ENCODE results near the gene TMC7. TPM values are rescaled to one million over a fixed set of nuclear protein-coding genes. Genes with fewer than 3 reads are reported as not detected.

Gene TMC7
- total and polyA plus RNA-seq, 12 donors: 0.10 to 1.4 (median 0.35) TPM; not detected in 1

DNA sequence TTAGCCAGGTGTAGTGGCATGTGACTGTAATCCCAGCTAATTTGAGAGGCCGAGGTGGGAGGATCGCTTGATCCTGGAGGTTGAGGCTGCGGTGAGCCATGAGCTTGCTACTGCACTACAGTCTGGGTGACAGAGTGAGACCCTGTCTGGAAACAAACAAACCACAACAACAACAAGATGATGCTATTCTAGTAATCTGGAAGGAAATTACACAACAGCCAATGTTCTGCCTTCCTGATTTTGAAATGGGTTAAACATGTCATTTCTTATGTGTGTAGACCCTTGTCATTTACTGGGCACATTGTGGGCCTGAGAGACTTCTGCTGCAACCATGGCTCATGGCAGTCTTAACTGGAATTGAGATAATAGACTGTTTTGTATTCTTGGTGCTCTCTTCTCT is 89.6 kb downstream of the TMC7 start:
- Histone ChIP-seq H3K27ac (no peak overlapping the region), H3K4me3 (no peak overlapping the region), H3K4me1 (replicated peaks in 1 of 2) (peaks cover 8 to 13% of the 10 kb centered on the region in 2 donors), H3K27me3 (no peaks in the 10 kb centered on the region), H3K9me3 (replicated peaks in 1 of 3) (no peaks in the 10 kb centered on the region), H3K36me3 (replicated peaks in 1 of 2) (peaks cover 0 to 46% of the 10 kb centered on the region in 2 donors)
- intact Hi-C loops (cut with DNase I): loop anchor here in 1 of 2 donors (10.0 kb wide), 1 partner anchor 89 kb away; the partner anchor contains the start of gene TMC7
- peak in 1 of 7 donors; percentile 30 for DNase-seq
- no peak for TF ChIP-seq POLR2A (IDR thresholded peaks at IDR 0.05)
- TF ChIP-seq, protein P1, sequence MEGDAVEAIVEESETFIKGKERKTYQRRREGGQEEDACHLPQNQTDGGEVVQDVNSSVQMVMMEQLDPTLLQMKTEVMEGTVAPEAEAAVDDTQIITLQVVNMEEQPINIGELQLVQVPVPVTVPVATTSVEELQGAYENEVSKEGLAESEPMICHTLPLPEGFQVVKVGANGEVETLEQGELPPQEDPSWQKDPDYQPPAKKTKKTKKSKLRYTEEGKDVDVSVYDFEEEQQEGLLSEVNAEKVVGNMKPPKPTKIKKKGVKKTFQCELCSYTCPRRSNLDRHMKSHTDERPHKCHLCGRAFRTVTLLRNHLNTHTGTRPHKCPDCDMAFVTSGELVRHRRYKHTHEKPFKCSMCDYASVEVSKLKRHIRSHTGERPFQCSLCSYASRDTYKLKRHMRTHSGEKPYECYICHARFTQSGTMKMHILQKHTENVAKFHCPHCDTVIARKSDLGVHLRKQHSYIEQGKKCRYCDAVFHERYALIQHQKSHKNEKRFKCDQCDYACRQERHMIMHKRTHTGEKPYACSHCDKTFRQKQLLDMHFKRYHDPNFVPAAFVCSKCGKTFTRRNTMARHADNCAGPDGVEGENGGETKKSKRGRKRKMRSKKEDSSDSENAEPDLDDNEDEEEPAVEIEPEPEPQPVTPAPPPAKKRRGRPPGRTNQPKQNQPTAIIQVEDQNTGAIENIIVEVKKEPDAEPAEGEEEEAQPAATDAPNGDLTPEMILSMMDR (IDR thresholded peaks at IDR 0.05): no peak
- WGBS, 4 donors: 86 to 97% (median 90%) methylated on average over 3 of the region's 3 CpGs

DNA sequence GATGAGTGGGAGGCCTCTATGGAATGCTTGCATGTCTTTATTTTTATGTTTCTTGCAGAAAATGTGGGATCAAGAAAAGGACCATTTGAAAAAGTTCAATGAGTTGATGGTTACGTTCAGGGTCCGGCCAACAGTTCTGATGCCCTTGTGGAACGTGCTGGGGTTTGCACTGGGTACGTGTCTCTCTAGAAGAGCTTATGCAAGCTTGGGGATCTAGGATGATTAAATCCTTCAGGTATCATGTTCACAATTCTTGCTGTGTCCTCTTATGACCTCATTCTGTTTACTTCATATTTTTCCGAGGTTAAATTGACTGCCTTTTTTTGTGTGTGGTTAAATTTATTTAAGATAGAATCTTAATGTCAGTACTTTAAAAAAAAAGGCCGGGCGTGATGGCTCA is 90.1 kb downstream of the TMC7 start:
- Histone ChIP-seq H3K27me3 (no peaks in the 10 kb centered on the region), H3K9me3 (replicated peaks in 1 of 3) (no peaks in the 10 kb centered on the region), H3K36me3 (replicated peaks in 1 of 2) (peaks cover 0 to 52% of the 10 kb centered on the region in 2 donors), H3K4me1 (replicated peaks in 1 of 2) (peaks cover 3 to 8% of the 10 kb centered on the region in 2 donors), H3K27ac (no peak overlapping the region), H3K4me3 (no peak overlapping the region)
- intact Hi-C loops (cut with DNase I): loop anchor here in 1 of 2 donors (10.0 kb wide), 1 partner anchor 89 kb away; the partner anchor contains the start of gene TMC7
- TF ChIP-seq, protein P1 (IDR thresholded peaks at IDR 0.05): no peak
- TF ChIP-seq POLR2A (IDR thresholded peaks at IDR 0.05): no peak
- peak in 1 of 7 donors; percentile 35 for DNase-seq
- 75 to 84% (median 80%) methylated on average over 7 of the region's 7 CpGs for WGBS, 4 donors

DNA sequence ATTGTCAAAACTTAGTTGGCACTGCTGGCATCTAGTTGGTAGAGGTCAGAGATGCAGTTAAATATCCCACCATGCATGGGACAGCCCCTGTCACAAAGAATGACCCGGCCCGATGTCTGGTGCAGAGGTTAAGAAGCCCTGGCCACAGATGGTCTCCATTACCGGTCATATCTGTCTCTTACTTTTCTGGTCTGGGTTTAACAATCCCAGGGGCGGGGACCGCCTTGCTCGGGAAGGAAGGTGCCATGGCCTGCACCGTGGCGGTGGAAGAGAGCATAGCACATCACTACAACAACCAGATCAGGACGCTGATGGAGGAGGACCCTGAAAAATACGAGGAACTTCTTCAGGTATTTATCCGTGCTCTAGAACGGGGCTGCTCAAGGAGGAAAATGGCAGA is 91.8 kb downstream of the TMC7 start:
- WGBS, 4 donors: 93 to 96% (median 95%) methylated on average over 12 of the region's 12 CpGs
- TF ChIP-seq POLR2A (IDR thresholded peaks at IDR 0.05): no peak
- H3K36me3 ChIP-seq (replicated peaks in 1 of 2): peaks cover 0 to 55% of the 10 kb centered on the region in 2 donors

DNA sequence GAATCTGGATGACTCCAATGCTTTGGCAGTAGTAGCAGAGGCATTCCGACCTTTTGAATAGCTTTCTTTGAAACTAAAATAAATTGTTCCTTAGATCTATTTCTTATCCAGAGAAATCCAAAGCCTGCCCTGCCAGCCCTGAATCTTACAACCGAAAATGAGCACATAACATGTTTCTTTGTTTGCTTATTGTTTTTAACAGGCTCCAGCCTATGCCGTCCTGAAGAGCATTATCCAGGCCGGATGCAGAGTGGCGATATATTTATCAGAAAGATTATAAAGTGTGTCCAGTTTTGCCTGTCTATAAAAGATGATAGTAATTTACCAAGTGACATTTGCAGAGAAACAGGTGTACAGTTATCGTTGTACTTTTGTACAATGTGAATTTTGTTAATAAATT is 94.1 kb downstream of the TMC7 start:
- Histone ChIP-seq H3K27me3 (no peaks in the 10 kb centered on the region), H3K4me1 (replicated peaks in 1 of 2) (no peaks in the 10 kb centered on the region), H3K9me3 (replicated peaks in 1 of 3) (no peaks in the 10 kb centered on the region), H3K36me3 (replicated peaks in 1 of 2) (peaks cover 0 to 49% of the 10 kb centered on the region in 2 donors), H3K27ac (no peak overlapping the region), H3K4me3 (no peak overlapping the region)
- WGBS, 4 donors: 77 to 86% (median 82%) methylated on average over 6 of the region's 6 CpGs
- intact Hi-C loops (cut with DNase I): loop anchor here in 1 of 2 donors (10.0 kb wide), 1 partner anchor 93 kb away; the partner anchor contains the start of gene TMC7
- no peak for DNase-seq
- TF ChIP-seq, protein P1 (IDR thresholded peaks at IDR 0.05): no peak
- no peak for TF ChIP-seq POLR2A (IDR thresholded peaks at IDR 0.05)

More for the DNA sequence above, 91.8 kb downstream of the TMC7 start:
- no peak overlapping the region for H3K27ac ChIP-seq
- H3K4me3 ChIP-seq: no peak overlapping the region
- H3K27me3 ChIP-seq: no peaks in the 10 kb centered on the region
- intact Hi-C loops (cut with DNase I): loop anchor here in 1 of 2 donors (10.0 kb wide), 1 partner anchor 91 kb away; the partner anchor contains the start of gene TMC7
- H3K9me3 ChIP-seq (replicated peaks in 1 of 3): no peaks in the 10 kb centered on the region
- no peaks in the 10 kb centered on the region for H3K4me1 ChIP-seq (replicated peaks in 1 of 2)
- DNase-seq: peak in 1 of 7 donors; percentile 36

GRCh38 chr16:19083670-19084069 is 99.9 kb downstream of the TMC7 start:
- Histone ChIP-seq H3K4me3 (no peak overlapping the region), H3K4me1 (replicated peaks in 1 of 2) (peaks cover 9 to 14% of the 10 kb centered on the region in 2 donors), H3K27me3 (no peaks in the 10 kb centered on the region), H3K36me3 (replicated peaks in 1 of 2) (peaks cover 0 to 6% of the 10 kb centered on the region in 2 donors), H3K9me3 (replicated peaks in 1 of 3) (no peaks in the 10 kb centered on the region), H3K27ac (no peak overlapping the region)
- no peak for DNase-seq
- WGBS, 4 donors: 48 to 70% (median 57%) methylated on average over 1 of the region's 1 CpG
- intact Hi-C loops (cut with DNase I): loop anchor here in 1 of 2 donors (10.0 kb wide), 1 partner anchor 421 kb away; no protein-coding TSS in a partner anchor
- TF ChIP-seq, protein P1 (IDR thresholded peaks at IDR 0.05): no peak
- no peak for TF ChIP-seq POLR2A (IDR thresholded peaks at IDR 0.05)
